Measurements from ENCODE around the gene HS3ST3B1. TPM values are rescaled to one million over a fixed set of nuclear protein-coding genes. Genes with fewer than 3 reads are reported as not detected.

Gene HS3ST3B1
- total RNA-seq, 2 experiments from 2014 or later: 4.9 to 5.1 TPM

- Mint-ChIP-seq H3K36me3 (ENCODE audit: low read depth) (no peaks in the 10 kb centered on the region), H3K9me3 (peaks cover 1% of the 10 kb centered on the region), H3K4me1 (ENCODE audit: low read depth) (no peaks in the 10 kb centered on the region), H3K27ac (no peak overlapping the region), H3K4me3 (no peak overlapping the region), H3K27me3 (no peaks in the 10 kb centered on the region)
- intact Hi-C loops (cut with micrococcal nuclease): no loop called here
- CTCF ChIA-PET: no interaction called here
- no peak for ATAC-seq
- no peak for TF ChIP-seq CTCF (IDR thresholded peaks at IDR 0.05)
- no peak for DNase-seq
- POLR2A ChIA-PET: no interaction called here
Measured at GRCh38 chr17:14381606-14382005, 80.7 kb downstream of the HS3ST3B1 start.

DNA sequence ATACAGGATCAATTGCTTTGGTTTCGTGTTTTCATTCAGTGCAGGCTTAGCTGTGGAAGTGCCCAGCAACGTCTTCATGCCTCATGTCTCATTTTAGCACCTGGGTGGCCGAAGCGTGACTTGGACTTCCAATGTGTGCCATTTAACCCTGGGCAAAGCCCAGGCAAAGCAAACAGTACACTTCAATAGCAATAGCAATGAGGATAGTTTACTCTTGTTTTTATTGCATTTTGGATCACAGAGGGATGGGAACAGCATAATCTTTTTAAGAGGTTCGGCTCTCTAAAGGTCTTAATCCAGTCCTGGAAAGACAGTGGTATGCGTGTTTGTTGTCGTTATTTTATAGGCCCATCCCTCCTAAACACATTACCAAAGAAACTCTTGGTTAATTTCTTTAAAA is 86.2 kb downstream of the HS3ST3B1 start:
- peaks cover 5% of the 10 kb centered on the region for H3K36me3 Mint-ChIP-seq (ENCODE audit: low read depth)
- no peak for DNase-seq
- TF ChIP-seq CTCF (IDR thresholded peaks at IDR 0.05): no peak
- intact Hi-C loops (cut with micrococcal nuclease): no loop called here
- no peak overlapping the region for H3K4me3 Mint-ChIP-seq
- ATAC-seq: no peak
- no peaks in the 10 kb centered on the region for H3K4me1 Mint-ChIP-seq (ENCODE audit: low read depth)
- peaks cover 14% of the 10 kb centered on the region for H3K9me3 Mint-ChIP-seq
- ChIA-PET POLR2A (no interaction called here), CTCF (no interaction called here)
- H3K27ac Mint-ChIP-seq: no peak overlapping the region
- H3K27me3 Mint-ChIP-seq: no peaks in the 10 kb centered on the region

- ChIA-PET POLR2A (no interaction called here), CTCF (no interaction called here)
- Mint-ChIP-seq H3K9me3 (peaks cover 19% of the 10 kb centered on the region), H3K27me3 (no peaks in the 10 kb centered on the region), H3K27ac (no peak overlapping the region), H3K4me1 (ENCODE audit: low read depth) (no peaks in the 10 kb centered on the region), H3K36me3 (ENCODE audit: low read depth) (peaks cover 5% of the 10 kb centered on the region), H3K4me3 (no peak overlapping the region)
- intact Hi-C loops (cut with micrococcal nuclease): no loop called here
- TF ChIP-seq CTCF (IDR thresholded peaks at IDR 0.05): no peak
- no peak for ATAC-seq
- no peak for DNase-seq
Measured at GRCh38 chr17:14389681-14390080, 88.8 kb downstream of the HS3ST3B1 start.

DNA sequence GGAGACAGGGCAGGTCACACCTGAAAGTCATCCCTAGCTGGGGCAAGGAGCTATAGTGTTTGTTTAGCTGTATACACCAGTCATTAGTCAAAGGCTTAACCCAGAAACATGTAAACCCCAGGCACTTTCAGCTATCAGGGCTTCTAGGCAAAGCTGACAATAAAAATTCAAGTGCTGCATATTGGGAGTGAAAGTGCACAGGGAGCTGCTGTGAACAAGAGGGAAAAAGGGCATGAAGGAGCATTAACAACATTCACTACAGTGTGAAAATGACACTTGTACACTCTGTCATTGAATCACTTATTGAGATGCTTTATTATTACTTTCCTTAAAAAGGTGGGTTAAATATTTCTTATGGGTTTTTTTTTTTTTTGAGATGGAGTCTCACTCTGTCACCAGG is 92.8 kb downstream of the HS3ST3B1 start:
- Mint-ChIP-seq H3K9me3 (peaks cover 19% of the 10 kb centered on the region), H3K4me3 (no peak overlapping the region), H3K36me3 (ENCODE audit: low read depth) (peaks cover 5% of the 10 kb centered on the region), H3K27ac (no peak overlapping the region), H3K4me1 (ENCODE audit: low read depth) (peaks cover under 1% of the 10 kb centered on the region), H3K27me3 (no peaks in the 10 kb centered on the region)
- TF ChIP-seq CTCF (IDR thresholded peaks at IDR 0.05): no peak
- ATAC-seq (no peak), DNase-seq (no peak)
- ChIA-PET CTCF (no interaction called here), POLR2A (no interaction called here)
- intact Hi-C loops (cut with micrococcal nuclease): no loop called here

DNA sequence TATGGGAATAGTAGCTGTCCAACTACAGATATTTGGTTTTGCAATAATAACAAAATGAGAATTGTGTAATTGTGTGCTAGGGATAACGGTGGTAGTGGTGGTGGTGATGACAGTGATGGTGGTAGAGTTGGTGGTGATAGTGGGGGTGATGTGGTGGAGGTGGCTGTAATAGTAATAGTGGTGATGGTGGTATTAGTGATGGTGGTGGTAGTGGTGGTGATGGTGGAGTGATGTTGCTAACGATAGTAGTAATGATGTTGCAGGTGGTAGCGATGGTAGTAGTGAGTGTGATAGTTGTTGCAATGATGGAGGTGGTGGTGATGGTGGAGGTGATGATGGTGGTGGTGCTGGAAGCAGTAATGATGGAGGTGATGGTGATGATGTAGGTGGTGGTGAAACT is 94.4 kb downstream of the HS3ST3B1 start:
- CTCF ChIA-PET: interaction anchor here (1.2 kb wide), 1 partner anchor 94 kb away, joined by 3 read pairs; the partner anchor contains the start of gene HS3ST3B1
- intact Hi-C loops (cut with micrococcal nuclease): no loop called here

More for the DNA sequence above, 94.4 kb downstream of the HS3ST3B1 start:
- ATAC-seq (no peak), DNase-seq (no peak)
- POLR2A ChIA-PET: no interaction called here
- H3K27ac Mint-ChIP-seq: no peak overlapping the region
- no peak overlapping the region for H3K4me3 Mint-ChIP-seq
- peaks cover 5% of the 10 kb centered on the region for H3K36me3 Mint-ChIP-seq (ENCODE audit: low read depth)
- H3K4me1 Mint-ChIP-seq (ENCODE audit: low read depth): peaks cover 5% of the 10 kb centered on the region
- no peak for TF ChIP-seq CTCF (IDR thresholded peaks at IDR 0.05)
- H3K9me3 Mint-ChIP-seq: peaks cover 17% of the 10 kb centered on the region
- H3K27me3 Mint-ChIP-seq: no peaks in the 10 kb centered on the region
